KOPT-K1 (cell line): ENCODE data around the gene PM20D1.

Experiments
- H3K27ac ChIP-seq: fragments of 200-600 bp; sonication (generic); 2 replicates; pipeline ENCODE4 v1.5.1; 2016; ENCODE audit warnings: antibody characterized with exemption, mild to moderate bottlenecking, low read depth, low read length; ENCODE audit not compliant: poor library complexity, severe bottlenecking
- H3K36me3 ChIP-seq: fragments of 200-600 bp; sonication (generic); 2 replicates; pipeline ENCODE4 v1.5.1; 2017; ENCODE audit warnings: antibody characterized with exemption, mild to moderate bottlenecking, low read length, moderate library complexity; ENCODE audit not compliant: insufficient read depth
- H3K9me3 ChIP-seq: fragments of 200-600 bp; sonication (generic); 2 replicates; pipeline ENCODE4 v1.5.1; 2017; ENCODE audit warnings: antibody characterized with exemption, low read length, mild to moderate bottlenecking; ENCODE audit not compliant: insufficient read depth, poor library complexity, severe bottlenecking

PM20D1 gene

GRCh38 chr1:205802060-205802459 lies 47.9 kb downstream of the PM20D1 start:
- Histone ChIP-seq H3K9me3 (no peaks in the 10 kb centered on the region), H3K36me3 (peaks cover 42% of the 10 kb centered on the region), H3K27ac (no peak overlapping the region)

GRCh38 chr1:205800981-205801703 lies 48.8 kb downstream of the PM20D1 start:
- peaks cover 51% of the 10 kb centered on the region for H3K36me3 ChIP-seq
- H3K9me3 ChIP-seq, result no peaks in the 10 kb centered on the region
- no peak overlapping the region for H3K27ac ChIP-seq

GRCh38 chr1:205800427-205800826 lies 49.5 kb downstream of the PM20D1 start:
- H3K9me3 ChIP-seq, result no peaks in the 10 kb centered on the region
- peaks cover 58% of the 10 kb centered on the region for H3K36me3 ChIP-seq
- no peak overlapping the region for H3K27ac ChIP-seq

- Histone ChIP-seq H3K36me3 (peaks cover 70% of the 10 kb centered on the region), H3K27ac (no peak overlapping the region), H3K9me3 (no peaks in the 10 kb centered on the region)
Observed at GRCh38 chr1:205798577-205798976, 51.4 kb downstream of the PM20D1 start.

- no peak overlapping the region for H3K27ac ChIP-seq
- no peaks in the 10 kb centered on the region for H3K9me3 ChIP-seq
- peaks cover 84% of the 10 kb centered on the region for H3K36me3 ChIP-seq
Observed at GRCh38 chr1:205797168-205797567, 52.8 kb downstream of the PM20D1 start.

GRCh38 chr1:205794011-205794730 lies 55.8 kb downstream of the PM20D1 start:
- Histone ChIP-seq H3K36me3 (peaks cover 95% of the 10 kb centered on the region), H3K9me3 (no peaks in the 10 kb centered on the region), H3K27ac (no peak overlapping the region)

- Histone ChIP-seq H3K27ac (no peak overlapping the region), H3K36me3 (peaks cover 85% of the 10 kb centered on the region), H3K9me3 (no peaks in the 10 kb centered on the region)
Observed at GRCh38 chr1:205792961-205793673, 56.8 kb downstream of the PM20D1 start.

- H3K36me3 ChIP-seq, result peaks cover 78% of the 10 kb centered on the region
- no peak overlapping the region for H3K27ac ChIP-seq
- no peaks in the 10 kb centered on the region for H3K9me3 ChIP-seq
Observed at GRCh38 chr1:205792481-205792881, 57.5 kb downstream of the PM20D1 start.

GRCh38 chr1:205791568-205792180 lies 58.3 kb downstream of the PM20D1 start:
- H3K36me3 ChIP-seq, result peaks cover 70% of the 10 kb centered on the region
- H3K9me3 ChIP-seq, result no peaks in the 10 kb centered on the region
- H3K27ac ChIP-seq, result no peak overlapping the region

GRCh38 chr1:205787287-205787916 lies 62.5 kb downstream of the PM20D1 start:
- Histone ChIP-seq H3K9me3 (no peaks in the 10 kb centered on the region), H3K27ac (no peak overlapping the region), H3K36me3 (peaks cover 28% of the 10 kb centered on the region)

- no peak overlapping the region for H3K27ac ChIP-seq
- peaks cover 20% of the 10 kb centered on the region for H3K36me3 ChIP-seq
- no peaks in the 10 kb centered on the region for H3K9me3 ChIP-seq
Observed at GRCh38 chr1:205786601-205787000, 63.3 kb downstream of the PM20D1 start.

GRCh38 chr1:205785446-205785845 lies 64.5 kb downstream of the PM20D1 start:
- Histone ChIP-seq H3K27ac (no peak overlapping the region), H3K9me3 (no peaks in the 10 kb centered on the region), H3K36me3 (peaks cover 8% of the 10 kb centered on the region; the same call in 1 of the 2 replicates)

- H3K36me3 ChIP-seq, result no peaks in the 10 kb centered on the region
- H3K27ac ChIP-seq, result no peak overlapping the region
- no peaks in the 10 kb centered on the region for H3K9me3 ChIP-seq
Observed at GRCh38 chr1:205783904-205784303, 66.0 kb downstream of the PM20D1 start.

GRCh38 chr1:205783433-205783795 lies 66.5 kb downstream of the PM20D1 start:
- Histone ChIP-seq H3K27ac (no peak overlapping the region), H3K9me3 (no peaks in the 10 kb centered on the region), H3K36me3 (no peaks in the 10 kb centered on the region)
